Mesenteric fat pad (tissue), 1 donor: Measurements from ENCODE around the gene PTCH2. TPM values are rescaled to one million over a fixed set of nuclear protein-coding genes. Genes with fewer than 3 reads are reported as not detected.
"Not testable (repeated sequence)": the region's sequence is repeated elsewhere in the genome, so short reads cannot be mapped to it uniquely, and the experiment has no call there.

Source experiments
- DNase-seq: peaks from one replicate; pipeline ENCODE4 v3.0.0-alpha.2; 2020; ENCODE audit warnings: low spot score
- total RNA-seq: library from RNA; stranded (reverse); fragmentation: NEBNext Ultra II Directional; extraction: Animal tissue kit (Norgen Biotek cat#: 25700); gene quantifications from one replicate; pipeline ENCODE4 v1.2.1, GENCODE V29; 2021
- donor health status: DM: yes; HTN: yes; CAD: no.

PTCH2 gene
- total RNA-seq, 1 donor from 2014 or later, result 0.93 TPM

GRCh38 chr1:44820328-44821239 lies 22.5 kb downstream of the PTCH2 start:
- no peak for DNase-seq

- no peak for DNase-seq
Observed at GRCh38 chr1:44819608-44820327, 23.3 kb downstream of the PTCH2 start.

- no peak for DNase-seq
Observed at GRCh38 chr1:44819196-44819607, 23.9 kb downstream of the PTCH2 start.

GRCh38 chr1:44817771-44818495 lies 25.1 kb downstream of the PTCH2 start:
- no peak for DNase-seq

- DNase-seq, result no peak
Observed at GRCh38 chr1:44817307-44817706, 25.7 kb downstream of the PTCH2 start.

- DNase-seq, result not testable (repeated sequence)
Observed at GRCh38 chr1:44815926-44816325, 27.1 kb downstream of the PTCH2 start.

GRCh38 chr1:44812822-44813543 lies 30.1 kb downstream of the PTCH2 start:
- DNase-seq, result no peak

- DNase-seq, result peak; percentile 22
Observed at GRCh38 chr1:44811234-44811633, 31.8 kb downstream of the PTCH2 start.

- DNase-seq, result not testable (repeated sequence)
Observed at GRCh38 chr1:44810762-44811105, 32.3 kb downstream of the PTCH2 start.

GRCh38 chr1:44810101-44810761 lies 32.8 kb downstream of the PTCH2 start:
- peak; percentile 65 for DNase-seq

- no peak for DNase-seq
Observed at GRCh38 chr1:44808938-44809917, 33.8 kb downstream of the PTCH2 start.

- DNase-seq, result no peak
Observed at GRCh38 chr1:44808063-44808937, 34.8 kb downstream of the PTCH2 start, which contains the start of gene BTBD19. Gene BTBD19 (plus strand): TSS chr1:44808523. CDS start chr1:44808821, 298 bp downstream.

- peak; percentile 97 for DNase-seq
Observed at GRCh38 chr1:44807364-44808062, 35.5 kb downstream of the PTCH2 start.

- no peak for DNase-seq
Observed at GRCh38 chr1:44806704-44807363, 36.2 kb downstream of the PTCH2 start, which contains the start of gene DYNLT4. Gene DYNLT4 (minus strand): TSS chr1:44807351. CDS start chr1:44806668, 683 bp downstream.

GRCh38 chr1:44806025-44806703 lies 36.9 kb downstream of the PTCH2 start:
- no peak for DNase-seq
